Umbilical cord (tissue), 2 donors: ENCODE data around the gene METTL8. TPM values are rescaled to one million over a fixed set of nuclear protein-coding genes. Genes with fewer than 3 reads are reported as not detected.
"Not testable (repeated sequence)": the region's sequence is repeated elsewhere in the genome, so short reads cannot be mapped to it uniquely, and the experiment has no call there.

Experiments used
- DNase-seq: peaks from one replicate; pipeline ENCODE4 v3.0.0-alpha.2; 2015; ENCODE audit warnings: low spot score
- total RNA-seq: library from RNA; depleted of rRNA; stranded (reverse); fragments of >200 nt; gene quantifications from one replicate; pipeline ENCODE4 v1.2.3, GENCODE V29; 2014; ENCODE audit warnings: low replicate concordance; ENCODE audit not compliant: insufficient read depth

METTL8 gene
- total RNA-seq, 1 donor from 2014 or later = 12.3 TPM

DNA sequence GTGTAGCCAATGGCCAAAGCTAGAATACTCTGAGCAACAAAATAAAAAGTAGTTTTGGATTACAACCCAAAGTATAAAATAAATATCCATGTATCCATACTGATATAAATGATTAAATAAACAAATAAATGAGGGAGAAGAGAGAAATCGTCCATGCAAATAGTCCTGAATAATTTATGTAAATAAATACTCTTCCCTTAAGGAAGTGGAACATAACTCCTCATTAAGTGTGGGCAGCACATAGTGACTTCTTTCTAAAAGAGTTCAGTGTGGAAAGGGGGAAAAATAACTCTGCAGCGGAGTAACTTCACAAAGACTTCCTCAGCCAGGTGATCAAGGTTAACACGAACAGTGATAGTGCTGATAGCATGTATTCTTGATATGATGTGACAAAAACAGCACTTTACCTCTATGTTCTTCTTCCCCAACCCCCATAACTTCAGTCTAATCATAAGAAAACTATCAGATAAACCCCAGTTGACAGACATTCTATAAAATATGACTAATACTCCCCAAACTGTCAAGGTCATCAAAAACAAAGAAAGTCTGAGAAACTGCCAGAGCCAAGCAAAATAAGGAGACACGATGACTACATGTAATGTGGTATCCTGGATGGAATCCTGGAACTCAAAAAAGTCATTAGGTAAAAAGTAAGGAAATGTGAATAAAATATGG, 30.7 kb downstream of the METTL8 start:
- DNase-seq = no peak

DNA sequence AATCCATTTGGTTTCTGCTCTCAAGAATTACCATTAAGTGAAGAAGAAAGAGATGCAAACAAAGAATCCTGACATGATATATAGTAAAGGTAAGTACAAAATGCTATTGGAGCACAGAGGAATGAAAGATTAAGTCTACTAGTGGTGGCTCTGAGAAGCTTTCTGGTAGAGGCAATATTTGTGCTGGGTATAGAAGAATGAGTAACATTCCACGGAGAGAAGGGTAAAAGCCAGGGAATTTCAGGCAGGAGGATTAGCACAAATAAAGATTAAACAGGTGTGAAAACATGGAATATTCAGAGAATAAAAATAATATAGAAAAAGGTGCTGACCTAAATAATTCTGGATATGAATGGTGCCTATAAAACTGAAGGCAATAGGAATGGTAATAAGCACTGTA, 31.8 kb downstream of the METTL8 start:
- DNase-seq = no peak

DNA sequence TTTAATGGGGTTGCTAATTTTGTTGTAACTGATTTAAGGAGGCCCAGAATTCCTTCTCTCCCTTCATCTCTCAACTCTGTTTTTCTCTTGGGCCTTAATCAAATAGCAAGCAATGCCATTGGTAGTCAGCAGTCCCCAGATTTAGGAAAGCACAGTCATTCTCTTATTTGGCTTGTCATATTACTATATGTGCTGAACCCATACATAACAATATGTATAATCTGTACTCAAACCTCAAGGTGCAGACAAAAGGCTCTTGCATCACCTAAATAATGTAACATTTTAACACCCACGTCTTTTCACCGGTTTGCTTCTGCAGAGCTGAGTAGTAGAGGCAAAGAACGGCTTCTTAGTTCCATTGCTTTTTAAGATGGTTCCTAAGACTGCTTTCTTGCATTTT, 33.4 kb downstream of the METTL8 start:
- no peak for DNase-seq

DNA sequence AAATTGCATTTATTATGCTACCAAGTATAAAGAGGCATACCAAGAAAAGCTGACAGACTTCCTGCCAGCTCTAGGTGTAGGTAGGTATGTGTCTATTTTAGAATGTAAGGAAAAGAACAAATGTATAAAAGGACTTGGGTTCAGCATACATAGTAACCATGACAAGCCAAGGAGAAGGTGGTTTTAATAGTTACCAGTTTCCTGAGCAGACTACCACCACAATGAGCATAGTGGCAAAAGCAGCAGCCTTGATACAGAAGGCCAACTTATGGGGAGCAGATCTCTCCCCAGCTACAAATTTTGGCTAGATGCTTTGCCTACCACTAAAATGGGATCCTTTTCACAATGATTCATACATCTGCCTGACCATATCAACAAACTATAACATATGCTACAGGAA, 34.5 kb downstream of the METTL8 start:
- DNase-seq = no peak

DNA sequence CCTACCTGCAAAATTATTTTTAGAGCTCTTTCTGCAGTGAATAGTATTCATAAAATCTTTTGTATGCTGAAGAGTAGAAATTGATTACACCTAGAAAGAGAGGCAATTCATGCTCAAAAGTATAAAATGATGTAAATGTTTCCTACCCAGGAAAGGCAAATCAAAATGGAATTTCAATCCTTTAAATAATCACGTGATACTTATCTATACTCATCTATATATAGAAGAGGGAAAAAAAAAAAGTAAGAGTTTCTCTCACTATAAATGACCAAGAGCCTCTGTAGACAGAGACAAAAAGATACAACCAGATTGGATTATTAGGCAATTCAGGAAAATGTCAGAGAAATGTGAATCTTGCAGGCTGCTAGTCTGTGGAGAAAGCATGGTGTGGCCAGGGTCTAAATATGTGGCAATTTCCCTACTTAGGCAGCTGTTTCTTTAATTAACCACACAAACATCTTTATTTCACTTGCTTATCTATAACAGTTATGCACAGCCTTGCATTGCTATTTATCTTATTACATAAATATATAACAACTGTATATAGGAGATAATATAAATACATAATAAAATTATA, 39.5 kb downstream of the METTL8 start:
- DNase-seq = no peak

DNA sequence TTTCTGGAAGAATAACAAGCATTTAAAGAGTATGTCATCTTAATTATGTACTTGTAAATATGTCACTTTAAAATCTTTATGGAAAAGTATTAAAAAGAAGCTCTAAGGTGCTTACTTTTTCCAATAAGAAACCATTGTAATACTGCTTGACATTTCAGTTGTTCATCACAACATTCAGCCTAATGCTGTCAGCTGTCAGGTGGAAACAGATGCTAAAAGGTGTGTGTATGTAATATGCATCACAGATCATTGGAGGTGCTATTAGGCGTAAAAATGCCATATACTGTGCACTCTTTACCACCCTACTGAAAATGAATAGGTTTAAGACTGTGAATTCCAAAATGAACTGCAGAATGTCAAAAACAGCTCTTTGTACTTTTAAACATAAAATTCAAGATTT, 40.3 kb downstream of the METTL8 start:
- no peak for DNase-seq

DNA sequence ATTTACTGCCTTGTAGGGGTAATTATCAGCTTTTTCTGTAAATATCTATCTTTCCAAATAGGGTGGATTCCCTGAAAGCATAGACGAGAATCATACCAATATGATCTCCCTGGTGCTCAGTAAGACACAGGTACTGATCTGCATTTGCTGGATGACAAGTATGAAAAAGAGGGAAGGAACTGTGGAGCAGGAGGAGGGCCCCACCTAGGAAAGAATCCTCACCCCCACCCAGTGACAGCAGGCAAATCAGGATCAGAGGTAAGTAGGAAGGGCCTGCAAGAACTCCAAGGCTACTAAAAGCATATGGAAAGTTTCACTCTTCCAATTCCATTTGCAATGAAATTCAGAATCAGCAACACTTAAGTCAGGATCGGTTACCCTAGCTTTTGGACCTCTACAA, 42.3 kb downstream of the METTL8 start:
- DNase-seq = no peak

DNA sequence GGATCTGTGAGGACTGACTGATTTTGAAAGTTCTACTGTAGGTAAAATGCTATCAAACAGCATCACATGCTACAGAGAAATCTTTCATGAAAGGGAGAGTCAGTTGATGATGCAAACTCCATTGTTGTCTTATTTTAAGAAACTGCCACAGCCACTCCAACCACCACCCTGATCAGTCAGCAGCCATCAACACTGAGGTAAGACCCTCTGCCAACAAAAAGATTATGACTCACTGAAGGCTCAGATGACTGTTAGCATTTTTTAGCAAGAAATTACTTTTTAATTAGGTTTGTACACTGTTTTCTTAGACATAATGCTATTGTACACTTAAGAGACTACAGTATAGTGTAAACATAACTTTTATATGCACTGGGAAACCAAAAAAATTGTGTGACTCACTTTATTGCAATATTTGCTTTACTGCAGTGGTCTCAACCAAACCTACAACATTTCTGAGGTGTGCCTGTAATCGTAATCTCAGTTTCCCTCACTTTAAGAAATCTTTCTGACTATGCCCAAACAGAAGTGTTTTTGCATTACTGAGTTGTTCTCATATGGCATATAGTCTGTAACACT, 42.8 kb downstream of the METTL8 start:
- no peak for DNase-seq

DNA sequence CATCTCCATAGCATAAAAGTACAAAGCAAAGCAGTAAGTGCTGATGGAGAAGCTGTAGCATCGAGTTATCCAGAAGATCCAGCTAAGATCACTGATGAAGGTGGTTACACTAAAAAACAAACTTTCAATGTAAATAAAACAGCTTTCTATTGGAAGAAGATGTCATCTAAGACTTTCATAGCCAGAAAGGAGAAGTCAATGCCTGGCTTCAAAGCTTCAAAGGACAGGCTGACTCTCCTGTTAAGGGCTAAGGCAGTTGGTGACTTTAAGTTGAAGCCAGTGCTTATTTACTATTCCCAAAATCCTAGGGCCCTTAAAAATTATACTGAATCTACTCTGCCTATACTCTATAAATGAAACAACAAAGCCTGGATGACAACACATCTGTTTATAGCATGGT, 44.0 kb downstream of the METTL8 start:
- DNase-seq = no peak

DNA sequence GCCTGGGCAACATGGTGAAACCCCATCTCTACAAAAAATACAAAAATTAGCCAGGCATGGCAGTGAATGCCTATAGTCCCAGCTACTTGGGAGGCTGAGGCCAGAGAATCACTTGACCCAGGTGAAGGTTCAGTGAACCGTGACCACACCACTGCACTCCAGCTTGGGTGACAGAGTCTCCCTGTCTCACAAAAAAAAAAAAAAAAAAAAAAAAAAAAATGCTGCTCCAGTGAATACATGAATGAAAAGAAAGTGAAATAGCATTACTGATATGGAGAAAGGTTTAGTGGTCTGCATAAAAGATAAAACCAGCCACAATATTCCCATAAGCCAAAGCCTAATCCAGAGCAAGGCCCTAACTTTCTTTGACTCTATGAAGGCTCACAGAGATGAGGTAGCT, 44.5 kb downstream of the METTL8 start:
- no peak for DNase-seq

DNA sequence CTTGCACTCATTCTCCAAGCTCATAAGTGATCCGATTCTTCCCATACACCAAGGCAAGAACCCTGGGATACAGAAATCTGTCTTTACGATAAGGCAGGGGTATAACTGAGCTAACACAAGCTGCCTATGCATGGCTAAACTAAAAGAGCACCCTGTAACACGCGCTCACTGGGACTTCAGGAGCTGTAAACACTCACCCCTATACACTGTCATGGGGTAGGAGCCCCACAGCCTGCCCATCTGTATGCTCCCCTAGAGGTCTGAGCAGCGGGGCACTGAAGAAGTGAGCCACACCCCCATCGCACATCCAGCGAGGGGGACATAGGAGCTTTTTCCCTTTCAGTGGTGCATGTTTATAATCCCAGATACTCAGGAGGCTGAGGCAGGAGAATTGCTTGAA, 46.7 kb downstream of the METTL8 start:
- no peak for DNase-seq

DNA sequence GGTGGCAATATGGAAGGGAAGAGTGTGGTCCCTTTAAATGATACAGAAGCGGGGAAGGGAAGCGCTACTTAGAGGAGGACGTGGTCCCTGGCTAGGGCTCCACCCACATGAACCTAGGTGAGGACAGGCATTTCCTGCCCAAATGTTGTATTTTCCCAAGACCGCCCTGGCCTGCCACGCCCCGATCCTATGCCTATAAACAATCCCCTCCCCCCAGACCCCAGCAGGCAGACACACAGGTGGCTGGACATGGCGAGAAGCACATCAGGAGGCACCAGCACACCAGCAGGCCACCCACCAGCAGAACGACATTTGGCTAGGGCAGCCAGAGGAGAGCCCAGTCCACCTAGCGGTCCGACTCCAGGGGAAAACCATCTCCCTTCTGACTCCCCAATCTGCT, 47.2 kb downstream of the METTL8 start:
- DNase-seq = no peak

DNA sequence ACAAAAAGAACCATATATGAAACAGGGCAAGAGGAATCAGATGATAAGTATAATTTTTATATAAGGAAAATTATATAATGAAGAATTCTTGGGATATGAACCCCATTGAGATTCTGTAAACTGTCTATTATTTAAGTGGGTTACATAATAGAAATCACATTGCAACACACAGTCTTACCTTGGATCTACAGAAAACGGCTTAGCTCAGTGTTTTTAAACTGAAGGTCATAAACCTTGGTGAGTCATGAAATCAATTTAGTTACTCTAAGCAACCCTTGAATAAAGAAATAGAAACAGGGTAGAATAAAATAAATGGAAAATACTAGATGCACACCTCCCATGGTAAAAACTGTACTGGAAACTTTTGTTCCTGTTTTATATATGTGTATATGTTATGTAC, 50.7 kb downstream of the METTL8 start:
- no peak for DNase-seq

DNA sequence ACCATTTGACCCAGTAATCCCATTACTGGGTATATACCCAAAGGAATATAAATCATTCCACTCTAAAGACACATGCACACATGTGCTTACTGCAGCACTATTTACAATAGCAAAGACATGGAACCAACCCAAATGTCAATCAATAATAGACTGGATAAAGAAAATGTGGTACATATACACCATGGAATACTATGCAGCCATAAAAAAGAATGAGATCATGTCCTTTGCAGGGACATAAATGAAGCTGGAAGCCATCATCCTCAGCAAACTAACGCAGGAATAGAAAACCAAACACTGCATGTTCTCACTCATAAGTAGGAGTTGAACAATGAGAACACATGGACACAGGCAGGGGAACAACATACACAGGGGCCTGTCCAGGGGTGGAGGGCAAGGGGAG, 51.6 kb downstream of the METTL8 start:
- DNase-seq = not testable (repeated sequence)

DNA sequence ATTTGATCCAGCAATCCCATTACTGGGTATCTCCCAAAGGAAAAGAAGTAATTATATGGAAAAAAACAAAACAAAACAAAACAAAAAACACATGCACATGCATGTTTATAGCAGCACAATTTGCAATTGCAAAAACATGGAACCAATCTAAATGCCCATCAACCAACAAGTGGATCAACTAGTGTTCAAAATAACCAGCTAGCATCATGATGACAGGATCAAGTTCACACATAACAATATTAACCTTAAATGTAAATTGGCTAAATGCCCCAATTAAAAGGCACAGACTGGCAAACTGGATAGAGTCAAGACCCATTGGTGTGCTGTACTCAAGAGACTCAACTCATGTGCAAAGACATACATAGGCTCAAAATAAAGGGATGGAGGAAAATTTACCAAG, 55.9 kb downstream of the METTL8 start:
- not testable (repeated sequence) for DNase-seq

DNA sequence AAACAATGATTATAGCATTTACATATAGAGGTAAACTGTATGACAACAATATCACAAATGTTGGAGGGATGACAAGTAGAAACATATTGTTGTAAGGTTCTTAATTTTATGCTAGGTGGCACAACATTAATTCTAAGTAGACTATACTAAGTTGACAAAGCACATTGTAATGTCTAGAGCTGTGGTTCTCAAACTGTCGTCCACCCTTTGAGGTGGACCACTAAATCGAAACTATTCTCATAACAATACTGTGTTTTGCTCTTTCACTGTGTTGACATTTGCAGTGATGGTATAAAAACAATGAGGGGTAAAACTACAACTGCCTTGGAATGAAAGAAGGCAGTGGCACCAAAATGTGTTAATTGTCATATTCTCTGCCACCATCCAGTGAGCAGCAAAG, 66.1 kb downstream of the METTL8 start:
- no peak for DNase-seq

DNA sequence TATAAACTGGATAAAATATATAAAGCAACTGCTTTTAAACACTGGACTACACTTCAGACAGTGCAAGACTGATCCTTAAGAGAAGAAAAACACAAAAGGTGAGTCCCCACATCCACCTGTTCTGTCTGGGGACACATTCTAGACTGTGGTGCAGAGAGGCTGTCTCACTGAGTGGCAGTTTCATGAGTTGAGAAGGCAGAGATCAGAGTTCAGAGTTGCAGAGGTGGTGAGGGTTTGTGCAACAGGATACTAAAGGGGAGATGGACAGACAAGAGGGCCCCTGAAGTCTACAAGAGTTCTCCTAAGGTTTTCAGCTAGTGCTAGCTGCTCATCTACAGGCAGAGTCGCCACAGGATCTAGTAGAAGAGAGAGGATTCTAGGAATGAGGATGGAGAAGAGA, 68.0 kb downstream of the METTL8 start:
- DNase-seq = no peak

DNA sequence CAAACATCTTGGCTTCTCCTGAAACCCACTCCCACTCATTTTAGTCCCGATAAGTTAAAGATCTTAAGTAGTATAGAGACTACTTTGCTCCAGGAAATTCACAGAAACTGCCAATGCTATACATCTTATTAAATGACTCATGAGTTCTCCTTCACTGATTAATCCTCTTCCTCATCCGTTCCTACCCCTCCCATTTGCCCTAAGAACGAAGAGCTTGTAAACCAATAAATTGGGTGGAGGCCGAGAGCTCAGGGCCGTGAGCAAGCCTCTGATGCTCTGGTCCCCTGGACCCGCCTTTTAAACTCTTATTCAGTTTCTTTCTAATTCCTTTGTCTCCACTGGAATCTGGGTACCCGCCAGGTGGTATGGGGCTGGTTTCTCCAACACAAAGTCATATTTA, 68.6 kb downstream of the METTL8 start:
- no peak for DNase-seq

DNA sequence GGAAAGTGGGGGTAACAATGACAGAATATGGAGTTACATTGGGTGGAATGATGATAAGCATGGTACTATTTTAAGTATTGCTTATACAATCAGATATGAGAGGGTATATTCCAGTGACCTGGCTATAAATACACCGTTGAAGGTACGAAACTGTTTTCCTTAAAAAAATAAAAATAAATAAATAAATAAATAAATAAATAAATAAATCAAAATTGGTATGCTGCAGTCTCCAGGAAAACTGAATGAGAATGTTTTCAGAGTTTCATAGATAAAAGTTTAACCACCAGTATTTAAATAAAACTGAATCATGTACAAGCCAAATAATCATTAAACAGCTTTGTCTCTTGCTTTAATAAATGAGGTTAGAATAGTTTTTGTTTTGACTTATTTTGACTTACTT, 71.4 kb downstream of the METTL8 start:
- DNase-seq = no peak

DNA sequence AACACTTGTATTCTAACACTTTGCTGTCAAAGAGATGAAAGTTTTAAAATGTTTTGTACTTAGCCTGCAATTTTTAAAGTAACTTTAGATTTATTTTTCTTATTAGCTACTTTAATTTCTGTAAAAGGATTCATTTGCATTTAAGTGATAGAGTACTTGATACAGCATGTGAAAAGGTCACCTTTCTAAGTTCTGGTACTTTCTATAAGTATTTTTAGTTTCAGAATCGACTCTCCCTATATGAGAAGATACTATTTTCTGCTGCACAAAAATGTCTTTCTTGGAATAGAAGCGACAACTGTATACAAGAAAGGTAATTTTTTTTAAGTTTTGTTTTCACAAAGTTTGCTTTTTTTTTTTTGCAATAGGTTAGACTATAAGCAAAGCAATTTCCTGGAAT, 72.9 kb downstream of the METTL8 start:
- no peak for DNase-seq

DNA sequence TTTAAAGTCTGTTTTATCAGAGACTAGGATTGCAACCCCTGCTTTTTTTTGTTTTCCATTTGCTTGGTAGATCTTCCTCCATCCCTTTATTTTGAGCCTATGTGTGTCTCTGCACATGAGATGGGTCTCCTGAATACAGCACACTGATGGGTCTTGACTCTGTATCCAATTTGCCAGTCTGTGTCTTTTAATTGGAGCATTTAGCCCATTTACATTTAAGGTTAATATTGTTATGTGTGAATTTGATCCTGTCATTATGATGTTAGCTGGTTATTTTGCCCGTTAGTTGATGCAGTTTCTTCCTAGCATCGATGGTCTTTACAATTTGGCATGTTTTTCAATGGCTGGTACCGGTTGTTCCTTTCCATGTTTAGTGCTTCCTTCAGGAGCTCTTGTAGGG, 80.0 kb downstream of the METTL8 start:
- DNase-seq = not testable (repeated sequence)

DNA sequence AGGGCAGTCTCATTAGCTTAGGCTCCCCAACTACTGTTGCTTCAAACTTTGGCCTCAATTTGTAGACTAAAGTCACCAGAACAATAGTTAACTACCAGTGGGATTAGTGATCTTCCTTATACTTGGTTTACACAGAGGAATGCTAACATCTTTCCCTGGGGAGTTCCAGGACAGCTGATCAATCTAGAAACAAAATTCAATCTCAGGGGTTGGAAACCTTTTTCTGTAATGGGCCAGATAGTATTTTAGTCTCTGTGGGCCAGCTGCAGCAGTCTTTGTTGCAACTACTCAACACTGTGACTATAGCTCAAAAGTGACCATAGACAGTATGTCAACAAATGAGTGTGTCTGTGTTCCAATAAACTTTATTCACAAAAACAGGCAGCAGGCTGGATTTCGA, 85.7 kb downstream of the METTL8 start:
- DNase-seq = no peak

DNA sequence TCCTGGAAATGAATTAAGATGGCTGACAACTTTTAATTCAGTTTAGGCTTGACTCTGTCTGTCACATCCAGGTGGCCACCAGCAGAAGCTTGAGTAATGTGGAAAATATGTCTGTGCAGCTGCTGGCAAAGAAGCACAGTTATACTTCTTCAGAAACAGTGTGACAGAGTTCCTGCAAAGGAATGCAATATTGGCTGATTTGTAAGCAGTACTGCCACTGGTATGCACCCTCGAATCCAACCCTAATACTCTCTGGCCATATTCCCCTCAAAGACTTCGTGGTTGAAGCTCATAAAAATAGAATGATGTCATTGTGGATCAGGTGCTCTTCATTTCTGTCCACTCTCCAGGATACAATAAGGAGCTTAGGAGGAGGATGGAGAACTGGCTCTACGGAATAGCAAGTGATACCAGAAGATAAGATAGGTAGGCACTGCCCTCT, 86.2 kb downstream of the METTL8 start:
- DNase-seq = peak; percentile 15
